Measurements from ENCODE around the gene MBD3.

GRCh38 chr19:1622541-1622940 is 29.9 kb upstream of the MBD3 start:
- TF ChIP-seq CTCF (IDR thresholded peaks at IDR 0.05) (no peak), ZFX (IDR thresholded peaks at IDR 0.05; ENCODE audit: borderline replicate concordance) (no peak)
